HL-60 (cell line): ENCODE results near the gene SLC22A1.
"Not testable (repeated sequence)": the region's sequence is repeated elsewhere in the genome, so short reads cannot be mapped to it uniquely, and the experiment has no call there.

ENCODE experiments used
- DNase-seq, 2 experiments: peaks; one replicate each; pipeline ENCODE4 v3.0.0-alpha.2; 2010 to 2020; ENCODE audit warnings: low read depth in 1 of 2, low spot score in 1 of 2
- H3K27ac ChIP-seq: fragments of 250-450 bp; sonication (Bioruptor Pico); replicated peaks from 2 replicates; pipeline ENCODE4 v1.5.1; 2020; ENCODE audit warnings: mild to moderate bottlenecking, moderate library complexity
- H3K27me3 ChIP-seq: fragments of 250-450 bp; sonication (Bioruptor Pico); 2 replicates; pipeline ENCODE4 v1.5.1; 2021; ENCODE audit warnings: mild to moderate bottlenecking, moderate library complexity; ENCODE audit not compliant: insufficient read depth, poor library complexity, severe bottlenecking
- H3K4me3 ChIP-seq: replicated peaks from 2 replicates; pipeline ENCODE4 v1.5.1; 2011; ENCODE audit warnings: mild to moderate bottlenecking, control low read depth, low read length; ENCODE audit not compliant: insufficient read depth
- CTCF ChIP-seq: IDR thresholded peaks from one replicate; pipeline ENCODE4 v1.5.1; 2011; ENCODE audit warnings: low read length, control low read depth, inconsistent platforms; ENCODE audit not compliant: insufficient read depth
- GABPA ChIP-seq: IDR thresholded peaks from 2 replicates; pipeline ENCODE4 v1.6.1; 2012; ENCODE audit warnings: low read depth
- POLR2AphosphoS5 ChIP-seq: IDR thresholded peaks from 2 replicates; pipeline ENCODE4 v1.6.1; 2012; ENCODE audit warnings: low read depth
- SPI1 ChIP-seq: IDR thresholded peaks from 2 replicates; pipeline ENCODE4 v1.6.1; 2012; ENCODE audit warnings: low read depth, mild to moderate bottlenecking, borderline replicate concordance
- TF ChIP-seq, protein P1 (sequence below): IDR thresholded peaks from 2 replicates; pipeline ENCODE4 v1.6.1; 2012; ENCODE audit warnings: low read depth; ENCODE audit not compliant: insufficient replicate concordance

Gene SLC22A1

DNA sequence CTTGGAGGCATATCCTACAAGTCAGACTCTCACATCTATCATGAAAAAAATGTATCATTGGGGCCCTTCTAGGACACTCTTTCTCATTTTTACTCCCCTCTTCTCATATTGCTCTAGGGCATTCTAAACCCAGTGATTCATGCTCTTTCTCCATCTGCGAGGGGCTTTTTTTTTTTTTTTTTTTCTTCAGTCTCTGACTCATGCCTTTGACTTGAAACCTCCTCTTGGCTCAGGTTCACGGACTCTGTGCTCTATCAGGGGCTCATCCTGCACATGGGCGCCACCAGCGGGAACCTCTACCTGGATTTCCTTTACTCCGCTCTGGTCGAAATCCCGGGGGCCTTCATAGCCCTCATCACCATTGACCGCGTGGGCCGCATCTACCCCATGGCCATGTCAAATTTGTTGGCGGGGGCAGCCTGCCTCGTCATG lies 17.8 kb downstream of the SLC22A1 start:
- no peak for TF ChIP-seq CTCF
- TF ChIP-seq POLR2AphosphoS5: no peak
- TF ChIP-seq GABPA: no peak
- TF ChIP-seq SPI1: no peak
- TF ChIP-seq, protein P1, sequence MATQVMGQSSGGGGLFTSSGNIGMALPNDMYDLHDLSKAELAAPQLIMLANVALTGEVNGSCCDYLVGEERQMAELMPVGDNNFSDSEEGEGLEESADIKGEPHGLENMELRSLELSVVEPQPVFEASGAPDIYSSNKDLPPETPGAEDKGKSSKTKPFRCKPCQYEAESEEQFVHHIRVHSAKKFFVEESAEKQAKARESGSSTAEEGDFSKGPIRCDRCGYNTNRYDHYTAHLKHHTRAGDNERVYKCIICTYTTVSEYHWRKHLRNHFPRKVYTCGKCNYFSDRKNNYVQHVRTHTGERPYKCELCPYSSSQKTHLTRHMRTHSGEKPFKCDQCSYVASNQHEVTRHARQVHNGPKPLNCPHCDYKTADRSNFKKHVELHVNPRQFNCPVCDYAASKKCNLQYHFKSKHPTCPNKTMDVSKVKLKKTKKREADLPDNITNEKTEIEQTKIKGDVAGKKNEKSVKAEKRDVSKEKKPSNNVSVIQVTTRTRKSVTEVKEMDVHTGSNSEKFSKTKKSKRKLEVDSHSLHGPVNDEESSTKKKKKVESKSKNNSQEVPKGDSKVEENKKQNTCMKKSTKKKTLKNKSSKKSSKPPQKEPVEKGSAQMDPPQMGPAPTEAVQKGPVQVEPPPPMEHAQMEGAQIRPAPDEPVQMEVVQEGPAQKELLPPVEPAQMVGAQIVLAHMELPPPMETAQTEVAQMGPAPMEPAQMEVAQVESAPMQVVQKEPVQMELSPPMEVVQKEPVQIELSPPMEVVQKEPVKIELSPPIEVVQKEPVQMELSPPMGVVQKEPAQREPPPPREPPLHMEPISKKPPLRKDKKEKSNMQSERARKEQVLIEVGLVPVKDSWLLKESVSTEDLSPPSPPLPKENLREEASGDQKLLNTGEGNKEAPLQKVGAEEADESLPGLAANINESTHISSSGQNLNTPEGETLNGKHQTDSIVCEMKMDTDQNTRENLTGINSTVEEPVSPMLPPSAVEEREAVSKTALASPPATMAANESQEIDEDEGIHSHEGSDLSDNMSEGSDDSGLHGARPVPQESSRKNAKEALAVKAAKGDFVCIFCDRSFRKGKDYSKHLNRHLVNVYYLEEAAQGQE: no peak
- DNase-seq: no peak
- H3K27me3 ChIP-seq: no peaks in the 10 kb centered on the region
- no peak overlapping the region for H3K4me3 ChIP-seq
- no peak overlapping the region for H3K27ac ChIP-seq

DNA sequence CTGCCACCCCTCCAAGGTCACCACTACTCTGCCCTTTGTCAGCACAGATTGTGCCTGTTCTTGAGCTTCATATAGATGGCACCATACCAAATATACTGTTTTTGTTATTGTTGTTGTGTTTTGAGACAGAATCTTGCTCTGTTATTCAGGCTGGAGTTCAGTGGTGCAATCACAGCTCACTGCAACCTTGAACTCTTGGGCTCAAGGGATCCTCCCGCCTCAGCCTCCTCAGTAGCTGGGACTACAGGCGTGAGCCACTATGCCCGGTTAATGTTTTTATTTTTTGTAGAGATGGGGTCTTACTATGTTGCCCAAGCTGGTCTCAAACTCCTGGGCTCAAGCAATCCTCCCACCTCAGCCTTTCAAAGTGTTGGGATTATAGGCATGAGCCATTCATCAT lies 18.9 kb downstream of the SLC22A1 start:
- not testable (repeated sequence) for H3K27ac ChIP-seq, H3K4me3 ChIP-seq, DNase-seq, H3K27me3 ChIP-seq

- H3K27me3 ChIP-seq: no peaks in the 10 kb centered on the region
- TF ChIP-seq CTCF (no peak), SPI1 (no peak)
- DNase-seq: no peak
- H3K4me3 ChIP-seq: no peak overlapping the region
- no peak overlapping the region for H3K27ac ChIP-seq
These were observed 19.5 kb downstream of the SLC22A1 start for GRCh38 chr6:160141001-160141726.

DNA sequence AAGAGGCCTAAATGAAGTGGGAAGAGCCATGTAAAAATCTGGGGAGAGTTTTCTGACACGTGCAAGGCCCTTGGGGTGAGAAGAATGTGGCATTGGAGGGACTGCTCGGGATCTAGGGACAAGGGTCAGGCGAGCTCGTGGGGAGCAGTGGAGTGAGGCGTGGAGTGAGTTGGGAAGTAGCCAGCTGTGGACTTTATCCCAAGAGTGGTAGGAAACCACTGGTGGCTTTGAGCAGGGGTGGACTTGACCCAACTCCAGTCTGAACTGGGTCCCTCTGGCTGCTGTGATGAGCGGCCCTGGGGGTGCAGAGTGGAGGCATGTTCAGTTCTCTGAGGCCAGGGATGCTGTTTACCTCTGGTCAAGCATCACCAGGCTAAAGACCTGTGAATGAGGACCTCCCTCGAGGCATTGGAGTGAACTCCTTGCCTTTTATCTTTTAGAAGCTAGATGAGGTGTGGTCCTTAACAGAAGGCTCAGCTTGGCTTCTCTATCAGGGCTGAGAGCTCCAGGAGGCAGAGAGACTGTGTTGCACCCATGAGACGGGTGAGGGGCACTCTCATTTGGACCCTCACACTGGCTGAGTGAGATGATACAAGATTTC lies 20.6 kb downstream of the SLC22A1 start:
- no peak for DNase-seq
- Histone ChIP-seq H3K4me3 (no peak overlapping the region), H3K27ac (no peak overlapping the region), H3K27me3 (no peaks in the 10 kb centered on the region)
- TF ChIP-seq GABPA: no peak
- TF ChIP-seq, protein P1: no peak
